GM03348 (cell line): ENCODE measurements around the gene ZNF628.
A peak's percentile ranks its signal among the peaks of the same experiment; 100 is the strongest.

Experiments used
- DNase-seq: peaks from one replicate; pipeline ENCODE4 v3.0.0; 2012; ENCODE audit warnings: low spot score

The ZNF628 gene

DNA sequence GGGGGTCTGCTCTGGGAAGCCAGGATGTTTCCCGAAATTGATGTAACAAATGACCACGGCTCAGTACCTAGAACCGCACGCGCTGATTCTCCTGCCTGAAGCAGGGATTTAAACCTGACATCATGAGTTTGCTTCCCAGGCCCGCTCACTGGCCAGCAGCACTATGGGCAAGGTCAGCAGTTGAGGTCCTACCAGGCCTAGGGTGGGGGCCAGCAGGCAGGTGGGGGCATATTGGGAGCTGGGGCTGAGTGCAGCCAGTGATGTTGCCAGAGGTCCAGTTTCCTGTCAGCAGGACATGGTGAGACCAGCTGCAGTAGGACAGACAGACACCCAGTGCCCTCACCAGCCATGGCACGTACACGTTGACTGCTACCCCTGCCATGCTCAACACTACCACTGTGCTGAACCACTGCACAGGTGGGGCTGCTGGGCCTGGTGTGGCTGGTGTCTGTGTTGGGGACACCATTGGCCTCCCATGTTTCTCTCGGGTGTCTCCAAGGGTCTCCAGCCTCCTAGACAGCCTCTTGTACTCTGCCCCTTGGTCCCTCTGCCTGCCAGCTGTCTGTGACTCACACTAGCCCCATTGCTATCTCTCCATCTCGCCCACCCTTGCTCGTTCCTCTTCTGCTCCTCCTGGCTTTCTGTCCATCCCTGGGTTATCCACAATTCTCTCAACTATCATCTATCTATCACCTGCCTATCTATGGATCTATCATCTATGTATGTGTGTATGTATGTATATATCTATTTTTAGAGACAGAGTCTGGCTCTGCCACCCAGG lies 10.8 kb upstream of the ZNF628 start:
- DNase-seq, result no peak

DNA sequence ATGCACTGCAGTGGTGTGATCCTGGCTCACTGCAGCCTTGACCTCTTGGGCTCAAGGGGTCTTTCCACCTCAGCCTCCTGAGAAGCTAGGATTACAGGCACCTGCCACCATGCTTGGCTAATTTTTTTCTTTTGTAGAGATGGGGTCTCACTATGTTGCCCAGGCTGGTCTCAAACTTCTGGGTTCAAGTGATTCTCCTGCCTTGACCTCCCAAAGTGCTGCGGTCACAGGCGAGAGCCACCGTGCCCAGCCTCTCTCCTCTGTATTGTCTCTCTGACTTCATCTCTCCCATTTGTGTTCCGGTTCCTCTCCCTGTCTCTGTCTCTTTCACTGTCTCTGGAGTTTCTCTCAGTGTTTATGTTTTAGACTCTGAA lies 10.2 kb upstream of the ZNF628 start:
- no peak for DNase-seq

DNA sequence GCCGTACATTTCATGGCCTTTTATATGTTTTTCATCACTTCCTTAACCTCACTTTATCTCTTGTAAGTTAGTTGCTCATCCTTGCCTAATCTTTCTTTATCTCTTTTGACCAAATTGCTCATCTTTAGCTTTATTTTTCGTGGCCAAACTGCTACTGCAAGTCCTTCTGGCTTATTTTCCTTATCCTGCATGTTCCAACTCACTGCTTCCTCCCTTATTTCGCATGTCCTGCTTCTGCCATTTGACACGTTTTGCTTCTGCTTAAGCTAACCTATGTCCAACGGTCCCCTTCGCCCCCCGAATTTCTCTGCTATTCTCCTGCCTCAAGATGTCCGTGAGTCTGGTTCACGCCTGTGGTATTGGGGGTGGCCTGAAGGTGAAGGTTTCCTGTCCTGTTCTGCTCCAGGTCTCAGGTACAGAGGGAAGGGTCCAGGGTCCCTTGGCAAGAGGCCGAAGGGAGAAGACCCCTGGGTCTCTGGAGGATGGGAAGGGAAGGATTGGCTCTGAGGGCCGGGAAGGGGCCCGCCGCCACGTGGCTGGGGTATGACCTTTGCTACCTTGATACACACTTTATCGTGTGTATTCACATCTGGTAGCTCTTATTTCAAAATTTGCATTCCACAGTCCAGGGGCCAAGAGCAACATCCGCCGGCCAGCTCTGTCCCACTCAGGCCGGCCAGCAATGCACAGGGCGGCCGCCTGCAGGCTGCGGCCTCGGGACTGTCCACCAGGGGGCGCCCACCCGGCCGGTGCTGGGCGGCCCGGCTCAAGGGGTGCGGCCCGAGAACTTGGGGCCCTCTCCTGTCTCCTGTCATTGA lies 9.0 kb upstream of the ZNF628 start:
- DNase-seq, result peak; percentile 90

DNA sequence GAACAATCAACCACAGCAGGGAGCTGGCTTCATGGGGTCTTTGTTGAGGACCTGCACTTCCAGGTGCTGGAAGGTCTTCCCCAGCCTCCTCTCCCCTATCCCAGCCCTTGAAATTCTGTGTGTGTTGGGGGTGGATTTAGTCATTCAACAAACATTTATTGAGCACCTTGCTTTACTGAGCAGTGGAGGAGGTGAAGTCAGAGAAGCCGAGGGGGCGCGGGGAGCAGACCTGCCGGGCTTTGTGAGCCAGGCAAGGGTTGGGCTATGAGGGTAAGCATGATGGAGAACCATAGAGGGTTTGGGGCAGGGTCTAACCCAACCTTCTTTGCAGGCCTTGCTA lies 8.4 kb upstream of the ZNF628 start:
- no peak for DNase-seq

DNA sequence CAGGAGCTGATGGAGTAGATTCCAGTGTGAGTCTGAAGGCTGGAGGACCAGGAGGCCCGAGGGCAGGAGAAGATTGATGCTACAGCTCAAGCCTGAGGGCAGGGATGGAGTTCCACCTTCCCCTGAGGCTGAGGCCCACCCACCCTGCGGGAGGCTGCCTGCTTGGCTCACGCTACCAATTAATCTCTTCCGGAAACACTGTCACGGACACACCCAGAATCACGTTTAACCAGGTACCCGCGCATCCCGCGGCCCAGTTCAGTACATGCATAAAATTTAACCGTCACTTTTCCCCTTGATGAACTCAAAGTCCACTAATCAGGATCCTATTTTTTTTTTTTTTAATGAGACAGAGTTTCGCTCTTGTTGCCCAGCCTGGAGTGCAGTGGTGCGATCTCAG lies 5.2 kb upstream of the ZNF628 start:
- DNase-seq, result no peak

DNA sequence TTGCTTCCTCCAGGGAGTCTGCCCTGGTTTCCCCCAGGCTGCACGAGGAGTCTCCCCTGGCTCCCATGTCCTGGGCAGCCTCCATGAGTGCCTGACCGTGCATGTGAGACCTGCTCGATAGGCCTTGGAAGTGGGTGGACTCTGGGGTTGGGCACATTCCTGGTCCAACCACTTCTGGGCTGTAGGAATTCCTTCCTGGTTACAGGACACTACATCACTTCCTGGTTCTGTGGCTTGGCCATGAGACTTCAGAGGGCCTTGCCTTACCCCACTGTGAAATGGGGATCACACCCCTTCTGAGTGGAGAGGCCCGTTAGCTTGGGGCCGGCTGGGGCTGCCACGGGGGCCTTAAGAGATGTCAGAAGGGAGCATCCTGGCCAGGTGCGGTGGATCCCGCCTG lies 4.0 kb upstream of the ZNF628 start:
- peak; percentile 56 for DNase-seq

DNA sequence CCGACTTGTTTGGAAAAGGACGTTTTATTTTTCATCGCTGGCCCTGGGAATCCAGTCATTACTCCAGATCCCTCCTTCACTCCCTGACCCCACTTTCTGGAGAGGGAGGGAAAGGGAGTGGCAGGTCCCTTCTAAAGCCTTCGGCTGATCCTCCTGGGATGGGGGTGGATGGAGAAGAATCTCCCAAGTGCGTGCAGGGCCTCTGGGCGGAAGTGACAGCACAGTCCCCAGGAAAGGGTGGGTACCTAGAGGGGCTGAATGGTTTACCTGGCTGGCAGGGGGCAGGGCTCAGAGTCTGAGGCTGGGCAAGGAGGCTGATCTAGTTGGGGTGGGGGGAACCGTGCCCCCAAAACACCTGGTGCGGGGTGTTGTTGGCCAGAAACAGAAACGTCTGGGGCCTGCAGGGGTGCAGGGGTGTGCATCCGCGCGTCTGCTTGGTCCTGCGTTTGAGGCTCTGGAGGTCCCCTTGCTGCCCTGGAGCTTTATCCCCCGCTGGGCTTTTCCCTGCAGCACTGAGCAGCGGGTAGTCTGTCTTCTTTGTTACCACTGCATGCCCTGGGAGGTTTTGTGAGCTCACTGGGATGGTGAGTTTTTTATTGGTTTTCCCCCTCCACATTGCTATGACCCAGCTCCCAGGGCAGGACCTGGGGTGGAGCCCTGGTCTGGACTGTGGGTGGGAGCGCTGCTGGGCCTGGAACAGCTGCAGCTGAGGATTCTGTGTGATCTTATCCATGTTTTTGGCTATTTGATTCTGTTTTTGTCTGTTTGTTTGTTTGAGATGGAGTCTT lies 3.0 kb upstream of the ZNF628 start:
- DNase-seq, result no peak

DNA sequence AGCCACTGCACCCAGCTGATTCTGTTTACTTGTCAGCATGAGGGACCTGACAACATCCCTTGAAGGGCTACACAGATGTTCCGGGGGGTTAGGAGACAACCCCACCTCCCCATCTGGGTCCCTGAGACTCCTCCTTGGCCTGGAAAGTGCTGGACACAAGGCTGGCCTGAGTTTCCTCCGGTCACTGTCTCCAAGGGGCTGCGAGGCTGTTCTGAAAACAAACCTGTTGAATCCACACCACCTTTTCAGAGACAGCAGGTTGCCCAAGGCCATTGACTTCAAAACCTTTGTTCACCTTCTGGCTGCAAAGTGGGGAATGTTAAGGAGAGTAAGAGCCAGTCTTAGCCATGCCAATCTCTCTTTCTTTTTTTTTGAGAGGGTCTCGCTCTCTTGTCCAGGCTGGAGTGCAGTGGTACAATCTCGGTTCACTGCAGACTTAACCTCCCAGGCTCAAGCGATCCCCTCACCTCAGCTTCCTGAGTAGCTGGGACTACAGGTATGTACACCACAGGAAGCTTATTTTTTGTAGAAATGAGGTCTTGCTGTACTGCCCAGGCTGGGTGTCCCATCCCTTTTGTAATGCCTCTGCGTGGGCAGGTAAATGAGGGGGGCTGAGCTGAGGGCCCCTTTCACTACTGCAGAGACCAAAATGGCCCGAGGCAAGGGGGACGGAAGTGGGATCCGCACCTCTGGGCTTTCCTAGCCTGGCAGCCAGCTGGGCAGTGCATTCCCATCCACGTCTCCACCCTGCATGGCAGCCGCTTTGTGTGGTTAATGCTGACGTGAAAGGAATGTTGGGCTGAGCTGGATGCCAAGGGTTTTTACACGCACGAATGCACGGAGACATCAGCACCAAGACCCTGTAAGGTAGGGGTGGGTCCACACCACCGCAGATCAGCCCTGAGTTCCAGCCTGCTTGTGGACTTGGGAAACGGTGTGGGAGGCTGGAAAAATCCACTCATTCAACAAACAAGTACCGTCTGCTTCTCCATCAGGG lies 1.9 kb upstream of the ZNF628 start:
- DNase-seq, result no peak

DNA sequence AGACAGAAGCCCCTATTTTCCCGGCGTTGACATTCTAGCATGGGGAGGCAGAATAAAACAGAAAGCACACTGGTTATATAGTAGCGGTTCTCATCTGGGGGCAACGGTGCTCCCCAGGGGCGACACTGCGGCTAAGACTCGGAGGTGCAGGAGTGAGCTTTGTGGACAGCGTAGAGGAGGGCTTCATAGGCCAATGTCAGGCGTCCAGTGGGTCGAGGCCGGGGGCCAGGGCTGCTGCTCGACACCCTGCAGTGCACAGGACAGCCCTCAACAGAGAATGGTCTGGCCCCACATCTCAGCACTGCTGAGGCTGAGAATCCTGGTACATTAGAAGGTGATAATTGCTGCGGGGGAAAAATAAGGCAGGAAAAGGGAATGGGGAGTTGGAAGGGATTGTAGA lies 1.5 kb downstream of the ZNF628 start:
- no peak for DNase-seq

DNA sequence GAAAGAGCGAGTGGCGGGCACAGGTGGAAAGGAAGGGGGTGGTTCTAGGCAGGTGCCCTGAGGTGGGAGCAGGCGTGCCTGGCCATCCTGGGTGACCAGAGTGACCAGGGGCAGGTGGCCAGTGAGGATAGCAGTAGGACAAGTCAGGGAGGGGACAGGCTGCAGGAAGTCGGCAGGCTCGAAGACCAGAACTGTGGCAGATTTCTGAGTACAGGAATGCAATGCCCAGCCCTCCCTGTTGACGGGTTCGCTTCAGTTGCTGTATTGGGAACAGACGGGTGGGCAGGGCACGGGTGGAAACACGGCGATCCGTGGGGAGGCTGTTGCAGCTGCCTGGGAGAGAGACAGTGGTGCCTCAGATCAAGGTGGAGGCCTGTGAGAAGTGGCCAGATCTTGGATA lies 1.9 kb downstream of the ZNF628 start:
- no peak for DNase-seq

DNA sequence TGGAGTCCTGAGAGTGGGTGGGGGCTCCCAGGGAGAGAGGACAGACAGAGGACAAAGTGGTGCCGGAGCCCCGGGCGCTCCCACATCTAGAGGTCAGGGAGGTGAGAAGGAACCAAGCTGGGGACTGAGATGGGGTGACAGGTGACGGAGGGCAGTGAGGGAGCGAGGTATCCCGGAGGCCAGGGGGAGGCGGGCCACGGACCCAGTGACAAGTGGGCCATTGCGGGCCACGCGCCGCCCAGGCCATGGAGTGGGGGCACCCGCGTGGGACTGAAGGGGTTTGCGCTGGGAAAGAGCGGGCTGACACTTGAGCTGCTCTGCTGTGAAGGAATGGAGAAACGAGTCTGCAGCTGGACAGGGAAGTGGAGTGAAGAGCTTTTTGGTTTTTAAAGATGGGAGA lies 2.6 kb downstream of the ZNF628 start:
- DNase-seq, result no peak

DNA sequence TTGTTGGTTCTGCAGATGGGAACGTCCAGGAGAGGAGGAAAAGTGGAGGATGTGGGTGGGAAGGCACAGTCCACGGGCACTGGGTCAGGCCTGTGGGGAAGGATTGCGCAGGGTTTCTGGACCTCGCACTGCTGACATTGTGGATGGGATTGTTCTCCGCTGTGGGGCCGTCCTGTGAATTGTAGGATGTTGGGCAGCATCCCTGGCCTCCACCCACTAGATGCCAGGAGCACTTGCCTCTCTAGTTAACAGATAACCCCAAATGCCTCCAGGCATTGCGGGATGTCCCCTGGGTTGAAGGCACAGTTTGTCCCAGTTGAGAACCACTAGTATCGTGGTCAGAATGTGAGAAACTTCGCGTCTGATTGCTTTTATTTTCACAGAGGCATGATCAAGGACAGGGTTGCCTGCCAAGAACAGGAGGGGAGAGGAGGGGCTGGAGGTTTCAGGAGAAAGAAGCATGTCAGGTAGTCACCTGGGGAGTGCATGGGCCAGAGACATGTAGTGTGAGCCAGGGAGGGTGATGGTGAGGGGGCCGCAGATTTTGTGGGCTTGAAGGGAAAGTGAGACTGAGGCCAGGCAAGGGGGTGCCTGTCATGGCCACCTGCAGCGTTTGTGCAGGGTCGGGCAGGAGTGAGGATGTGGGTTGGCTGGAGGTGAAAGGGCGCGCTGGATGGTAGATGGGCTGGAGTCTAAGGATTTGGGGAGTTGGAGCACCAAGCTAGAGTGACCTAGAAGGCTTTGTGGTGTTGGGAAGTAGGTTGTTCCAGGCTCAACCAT lies 3.2 kb downstream of the ZNF628 start:
- DNase-seq, result no peak

DNA sequence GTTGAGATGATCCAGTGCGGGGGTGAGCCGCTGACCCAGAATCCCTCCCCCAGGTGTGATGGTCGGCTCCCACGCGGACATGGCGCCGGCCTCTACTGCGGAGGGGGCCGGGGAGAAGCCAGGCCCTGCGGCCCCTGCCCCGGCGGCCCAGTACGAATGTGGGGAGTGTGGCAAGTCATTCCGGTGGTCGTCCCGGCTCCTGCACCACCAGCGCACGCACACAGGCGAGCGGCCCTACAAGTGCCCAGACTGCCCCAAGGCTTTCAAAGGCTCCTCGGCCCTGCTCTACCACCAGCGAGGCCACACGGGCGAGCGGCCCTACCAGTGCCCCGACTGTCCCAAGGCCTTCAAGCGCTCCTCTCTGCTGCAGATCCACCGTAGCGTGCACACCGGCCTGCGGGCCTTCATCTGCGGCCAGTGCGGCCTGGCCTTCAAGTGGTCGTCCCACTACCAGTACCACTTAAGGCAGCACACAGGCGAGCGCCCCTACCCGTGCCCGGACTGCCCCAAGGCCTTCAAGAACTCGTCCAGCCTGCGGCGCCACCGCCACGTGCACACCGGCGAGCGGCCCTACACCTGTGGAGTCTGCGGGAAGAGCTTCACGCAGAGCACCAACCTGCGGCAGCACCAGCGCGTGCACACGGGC lies 4.9 kb downstream of the ZNF628 start:
- DNase-seq, result no peak

DNA sequence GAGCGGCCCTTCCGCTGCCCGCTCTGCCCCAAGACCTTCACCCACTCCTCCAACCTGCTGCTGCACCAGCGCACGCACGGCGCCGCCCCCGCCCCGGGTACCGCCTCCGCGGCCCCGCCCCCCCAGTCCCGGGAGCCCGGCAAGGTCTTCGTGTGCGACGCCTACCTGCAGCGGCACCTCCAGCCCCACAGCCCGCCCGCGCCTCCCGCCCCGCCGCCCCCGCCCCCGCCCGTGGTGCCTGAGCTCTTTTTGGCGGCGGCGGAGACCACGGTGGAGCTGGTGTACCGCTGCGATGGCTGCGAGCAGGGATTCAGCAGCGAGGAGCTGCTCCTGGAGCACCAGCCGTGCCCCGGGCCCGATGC lies 5.4 kb downstream of the ZNF628 start:
- DNase-seq, result no peak

DNA sequence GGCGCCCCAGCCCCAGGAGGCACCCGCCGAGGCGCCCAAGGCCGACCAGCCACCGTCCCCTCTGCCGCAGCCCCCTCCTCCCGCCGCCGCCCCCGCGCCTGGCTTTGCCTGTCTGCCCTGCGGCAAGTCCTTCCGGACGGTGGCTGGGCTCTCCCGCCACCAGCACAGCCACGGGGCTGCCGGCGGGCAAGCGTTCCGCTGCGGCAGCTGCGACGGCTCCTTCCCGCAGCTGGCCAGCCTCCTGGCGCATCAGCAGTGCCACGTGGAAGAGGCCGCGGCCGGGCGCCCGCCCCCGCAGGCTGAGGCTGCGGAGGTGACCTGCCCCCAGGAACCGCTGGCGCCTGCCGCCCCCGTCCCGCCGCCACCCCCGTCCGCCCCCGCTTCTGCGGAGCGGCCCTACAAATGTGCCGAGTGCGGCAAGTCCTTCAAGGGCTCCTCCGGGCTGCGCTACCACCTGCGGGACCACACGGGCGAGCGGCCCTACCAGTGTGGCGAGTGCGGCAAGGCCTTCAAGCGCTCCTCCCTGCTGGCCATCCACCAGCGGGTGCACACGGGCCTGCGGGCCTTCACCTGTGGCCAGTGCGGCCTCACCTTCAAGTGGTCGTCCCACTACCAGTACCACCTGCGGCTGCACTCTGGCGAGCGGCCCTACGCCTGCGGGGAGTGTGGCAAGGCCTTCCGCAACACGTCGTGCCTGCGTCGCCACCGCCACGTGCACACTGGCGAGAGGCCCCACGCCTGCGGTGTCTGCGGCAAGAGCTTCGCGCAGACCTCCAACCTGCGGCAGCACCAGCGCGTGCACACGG lies 5.9 kb downstream of the ZNF628 start:
- no peak for DNase-seq

DNA sequence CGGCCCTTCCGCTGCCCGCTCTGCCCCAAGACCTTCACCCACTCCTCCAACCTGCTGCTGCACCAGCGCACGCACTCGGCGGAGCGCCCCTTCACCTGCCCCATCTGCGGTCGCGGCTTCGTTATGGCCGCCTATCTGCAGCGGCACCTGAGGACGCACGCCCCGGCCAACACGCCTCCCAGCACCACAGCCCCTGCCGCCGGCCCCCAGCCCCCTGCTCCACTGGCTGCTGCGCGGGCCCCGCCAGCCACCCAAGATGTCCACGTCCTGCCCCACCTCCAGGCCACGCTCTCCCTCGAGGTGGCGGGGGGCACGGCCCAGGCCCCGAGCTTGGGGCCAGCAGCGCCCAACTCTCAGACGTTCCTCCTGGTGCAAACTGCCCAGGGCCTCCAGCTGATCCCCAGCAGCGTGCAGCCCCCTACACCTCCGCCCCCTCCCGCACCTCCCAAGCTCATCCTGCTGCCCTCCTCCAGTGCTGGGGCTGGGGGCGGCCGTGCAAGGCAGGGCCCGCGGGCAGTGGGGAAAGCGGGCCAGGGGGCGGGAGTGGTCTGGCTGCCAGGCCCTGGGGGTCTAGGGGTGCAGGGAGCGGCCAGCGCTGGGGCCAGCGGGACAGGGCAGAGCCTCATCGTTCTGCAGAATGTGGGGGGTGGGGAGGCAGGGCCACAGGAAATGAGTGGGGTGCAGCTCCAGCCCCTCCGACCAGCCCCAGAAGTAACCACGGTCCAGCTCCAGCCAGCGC lies 6.7 kb downstream of the ZNF628 start:
- DNase-seq, result no peak

DNA sequence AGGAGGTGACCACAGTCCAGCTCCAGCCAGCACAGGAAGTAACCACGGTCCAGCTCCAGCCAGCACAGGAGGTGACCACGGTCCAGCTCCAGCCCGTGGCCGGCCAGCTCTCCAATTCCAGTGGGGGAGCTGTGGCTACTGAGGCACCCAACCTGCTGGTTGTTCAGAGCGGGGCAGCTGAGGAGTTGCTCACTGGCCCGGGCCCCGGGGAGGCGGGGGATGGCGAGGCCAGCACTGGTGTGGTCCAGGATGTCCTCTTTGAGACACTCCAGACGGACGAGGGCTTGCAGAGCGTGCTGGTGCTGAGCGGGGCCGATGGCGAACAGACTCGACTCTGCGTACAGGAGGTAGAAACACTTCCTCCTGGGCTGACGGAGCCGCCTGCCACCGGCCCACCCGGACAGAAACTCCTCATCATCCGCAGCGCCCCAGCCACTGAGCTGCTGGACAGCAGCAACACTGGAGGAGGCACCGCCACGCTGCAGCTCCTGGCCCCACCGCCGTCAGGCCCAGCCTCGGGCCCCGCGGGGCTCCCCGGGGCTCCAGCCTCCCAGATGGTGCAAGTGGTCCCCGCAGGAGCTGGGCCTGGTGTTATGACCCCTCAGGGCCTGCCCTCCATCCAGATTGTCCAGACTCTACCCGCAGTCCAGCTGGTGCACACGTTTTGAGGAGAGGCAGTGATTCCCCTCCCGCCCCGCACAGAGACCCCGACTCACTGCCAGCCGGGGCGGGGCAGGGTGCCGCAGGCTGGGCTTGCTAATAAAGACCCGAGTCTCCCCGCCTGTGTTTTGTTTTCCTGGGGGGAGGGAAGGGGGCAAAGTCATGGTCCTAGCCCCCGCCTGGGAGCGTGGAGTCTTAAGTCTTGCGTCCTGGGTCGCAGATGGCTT lies 7.5 kb downstream of the ZNF628 start:
- DNase-seq, result no peak
